ENCODE results near the gene PPP1R3D.

- TF ChIP-seq FOXM1 (IDR thresholded peaks at IDR 0.05; ENCODE audit: low read depth), result no peak
- TF ChIP-seq FOXM1 (CRISPR knock-in tag; IDR thresholded peaks at IDR 0.05; ENCODE audit: low read depth), result no peak
- TF ChIP-seq CHD2 (IDR thresholded peaks at IDR 0.05; ENCODE audit: low read depth, low read length), result no peak
- no peak for TF ChIP-seq NFIC (IDR thresholded peaks at IDR 0.05)
- TF ChIP-seq YY1 (IDR thresholded peaks at IDR 0.05; ENCODE audit: borderline replicate concordance in 1 of 3, control insufficient read depth in 1 of 3, extremely low read depth in 1 of 3, insufficient read depth in 3 of 3, insufficient read length in 1 of 3, insufficient replicate concordance in 2 of 3, low read depth in 1 of 3, low read length in 2 of 3), result no peak
These were observed 44.2 kb downstream of the PPP1R3D start for GRCh38 chr20:59895908-59896307.
